GM19452 (cell line): ENCODE data around the gene ALOX15B.

Experiments used
- ATAC-seq: cut with Tn5 transposase; IDR thresholded peaks from one replicate; pipeline ENCODE4 v1.9.1; 2021; ENCODE audit not compliant: unreplicated experiment

ALOX15B gene

DNA sequence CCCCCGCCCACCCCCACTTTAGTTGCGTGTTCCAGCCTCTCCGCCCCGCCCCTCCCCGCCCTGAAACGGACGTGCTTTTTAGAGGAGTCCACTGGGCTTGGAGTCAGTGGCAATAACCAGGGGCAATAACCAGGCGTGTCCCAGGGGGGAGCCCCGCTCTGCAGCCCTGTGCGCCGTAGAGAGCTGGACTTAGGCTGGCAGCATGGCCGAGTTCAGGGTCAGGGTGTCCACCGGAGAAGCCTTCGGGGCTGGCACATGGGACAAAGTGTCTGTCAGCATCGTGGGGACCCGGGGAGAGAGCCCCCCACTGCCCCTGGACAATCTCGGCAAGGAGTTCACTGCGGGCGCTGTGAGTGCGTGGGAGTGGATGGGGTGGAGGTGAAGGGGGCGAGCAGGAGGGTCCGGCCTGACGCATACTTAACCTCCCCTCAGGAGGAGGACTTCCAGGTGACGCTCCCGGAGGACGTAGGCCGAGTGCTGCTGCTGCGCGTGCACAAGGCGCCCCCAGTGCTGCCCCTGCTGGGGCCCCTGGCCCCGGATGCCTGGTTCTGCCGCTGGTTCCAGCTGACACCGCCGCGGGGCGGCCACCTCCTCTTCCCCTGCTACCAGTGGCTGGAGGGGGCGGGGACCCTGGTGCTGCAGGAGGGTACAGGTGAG lies at the start of gene ALOX15B:
Gene ALOX15B (plus strand): TSS at position 106 of the 657 bp plus-strand sequence. CDS start 97 bp downstream, at position 203.
- no peak for ATAC-seq

GRCh38 chr17:7989781-7990655 lies 48.8 kb upstream of the ALOX15B start:
- peak; percentile 80 for ATAC-seq

- ATAC-seq, result no peak
These were observed 46.3 kb upstream of the ALOX15B start for GRCh38 chr17:7992516-7992915.

DNA sequence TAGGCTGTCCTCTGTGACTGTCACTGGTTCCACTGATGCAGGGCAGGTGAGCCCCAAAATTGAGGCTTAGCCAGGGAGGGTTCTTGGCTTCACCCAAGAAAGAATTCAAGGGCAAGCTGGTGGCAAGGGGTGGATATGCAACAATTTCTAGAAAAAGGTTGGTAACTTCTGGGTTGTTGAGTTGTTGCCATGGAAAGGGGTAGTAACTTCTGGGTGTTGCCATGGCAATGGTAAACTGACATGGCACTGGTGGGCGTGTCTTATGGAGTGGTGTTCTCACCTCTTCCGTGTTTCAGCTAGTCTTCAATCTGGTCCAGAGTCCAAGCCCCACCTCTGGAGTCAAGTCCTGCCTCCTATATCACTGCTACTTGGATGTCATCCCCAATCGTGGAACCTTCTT lies 45.9 kb upstream of the ALOX15B start:
- no peak for ATAC-seq

DNA sequence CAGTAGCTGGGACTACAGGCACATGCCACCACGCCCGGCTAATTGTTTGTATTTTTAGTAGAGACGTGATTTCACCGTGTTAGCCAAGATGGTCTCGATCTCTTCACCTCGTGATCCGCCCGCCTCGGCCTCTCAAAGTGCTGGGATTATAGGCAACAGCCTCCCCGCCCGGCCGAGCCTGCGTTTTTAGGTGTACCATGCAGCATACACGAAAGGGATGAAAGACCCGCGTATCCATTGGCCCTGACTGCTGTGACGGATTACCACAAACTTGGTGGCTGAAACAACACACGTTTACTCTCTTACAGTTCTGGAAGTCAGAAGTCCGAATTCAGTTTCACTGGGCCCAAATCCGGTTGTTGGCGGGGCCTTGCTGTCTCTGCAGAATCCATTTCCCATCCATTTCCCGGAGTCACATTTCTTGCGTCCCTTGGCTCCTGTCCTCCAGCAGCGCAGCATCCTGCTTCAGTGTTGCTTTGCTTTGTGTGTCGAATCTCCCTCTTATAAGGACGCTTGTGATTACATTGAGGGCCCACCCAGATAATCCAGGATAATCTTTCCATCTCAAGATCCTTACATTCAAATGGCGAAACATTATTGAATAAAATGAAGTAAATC lies 44.8 kb upstream of the ALOX15B start:
- no peak for ATAC-seq

DNA sequence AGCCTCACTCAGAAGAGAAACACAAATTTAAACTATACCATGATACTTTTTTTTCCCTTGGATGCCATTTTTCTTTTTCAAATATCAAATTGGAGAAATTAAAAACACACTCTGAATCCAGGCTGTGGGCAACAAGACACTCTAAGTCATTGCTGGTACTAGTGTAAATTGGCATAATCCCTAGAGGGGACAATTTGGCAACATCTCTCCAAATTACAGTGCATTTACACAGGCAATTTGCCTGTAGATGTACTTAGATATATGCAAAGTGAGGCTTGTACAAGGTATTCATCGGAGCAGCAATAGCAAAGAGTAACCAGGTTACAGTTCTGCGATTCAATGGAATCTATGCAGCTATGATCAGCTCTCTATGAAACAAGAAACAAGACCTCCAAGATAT lies 43.1 kb upstream of the ALOX15B start:
- ATAC-seq, result no peak

DNA sequence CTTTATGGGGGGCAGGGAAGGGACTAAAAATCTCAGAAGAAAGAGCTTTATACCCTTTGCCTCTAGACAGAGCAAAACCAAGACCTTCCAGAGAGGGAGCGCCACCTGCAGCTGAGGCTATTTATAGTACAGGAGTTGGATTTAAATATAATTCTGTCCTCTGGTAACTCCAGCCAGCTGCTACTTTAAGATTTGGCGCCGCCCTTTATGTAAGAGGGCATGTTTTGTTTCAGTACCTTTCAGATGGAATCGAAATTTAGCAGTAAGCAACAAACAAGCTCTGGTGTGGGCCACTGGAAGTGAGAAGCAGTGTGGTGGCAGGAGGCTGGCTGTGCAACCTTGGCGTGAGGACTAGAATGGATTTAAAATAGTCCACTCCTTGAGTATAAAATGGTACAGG lies 41.7 kb upstream of the ALOX15B start:
- no peak for ATAC-seq

GRCh38 chr17:8001976-8002720 lies 36.7 kb upstream of the ALOX15B start, which contains the start of gene GUCY2D:
GUCY2D (plus strand) TSS chr17:8002615; CDS start chr17:8003048, 433 bp downstream.
- no peak for ATAC-seq

GRCh38 chr17:8002721-8003593 lies 35.9 kb upstream of the ALOX15B start:
- no peak for ATAC-seq

- no peak for ATAC-seq
These were observed 35.2 kb upstream of the ALOX15B start for GRCh38 chr17:8003594-8004181.

GRCh38 chr17:8004899-8005298 lies 34.0 kb upstream of the ALOX15B start:
- ATAC-seq, result no peak

DNA sequence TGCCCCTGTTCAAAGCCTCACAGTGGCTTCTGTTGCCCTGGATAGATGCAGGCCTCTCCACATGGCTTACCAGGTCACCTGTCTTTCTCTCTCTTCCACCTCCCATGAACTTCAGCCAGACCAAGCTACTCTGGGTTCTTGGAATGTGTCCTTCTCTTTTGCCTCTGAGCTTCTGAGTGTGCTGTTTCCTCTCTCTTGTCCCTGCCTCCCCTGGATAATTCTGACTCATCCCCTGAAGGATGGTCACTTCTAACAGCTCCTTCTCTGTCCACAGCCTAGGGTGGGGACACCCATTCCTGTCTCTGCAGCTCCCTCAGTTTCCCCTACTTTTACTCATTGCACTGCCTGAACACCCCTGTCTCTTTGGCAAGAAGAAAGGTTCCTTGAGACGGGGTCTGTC lies 33.5 kb upstream of the ALOX15B start:
- ATAC-seq, result no peak

GRCh38 chr17:8005967-8006730 lies 32.7 kb upstream of the ALOX15B start:
- ATAC-seq, result no peak

- ATAC-seq, result no peak
These were observed 31.8 kb upstream of the ALOX15B start for GRCh38 chr17:8006836-8007680.

- ATAC-seq, result no peak
These were observed 31.0 kb upstream of the ALOX15B start for GRCh38 chr17:8007836-8008235.

GRCh38 chr17:8012045-8012580 lies 26.7 kb upstream of the ALOX15B start:
- no peak for ATAC-seq

GRCh38 chr17:8012996-8013640 lies 25.7 kb upstream of the ALOX15B start:
- ATAC-seq, result no peak
